Activated CD8-positive, alpha-beta memory T cell treated with anti-CD3 and anti-CD28 coated beads, Interleukin-2, amount 50 U/mL, for 4 hours (primary cell): ENCODE results near the gene PTPRG.

Experiments
- DNase-seq: peaks from one replicate; pipeline ENCODE4 v3.0.0-alpha.2; 2020

The PTPRG gene

GRCh38 chr3:61983479-61983878 lies 422.1 kb downstream of the PTPRG start:
- no peak for DNase-seq

GRCh38 chr3:61985020-61985419 lies 423.6 kb downstream of the PTPRG start:
- no peak for DNase-seq

GRCh38 chr3:61986473-61986872 lies 425.1 kb downstream of the PTPRG start:
- DNase-seq = no peak

- no peak for DNase-seq
These were observed 428.3 kb downstream of the PTPRG start for GRCh38 chr3:61989681-61990080.

- no peak for DNase-seq
These were observed 429.1 kb downstream of the PTPRG start for GRCh38 chr3:61990327-61991027.

- DNase-seq = no peak
These were observed 430.3 kb downstream of the PTPRG start for GRCh38 chr3:61991706-61992105.

- DNase-seq = no peak
These were observed 435.0 kb downstream of the PTPRG start for GRCh38 chr3:61996366-61996765.

GRCh38 chr3:61997101-61997500 lies 435.7 kb downstream of the PTPRG start:
- no peak for DNase-seq

GRCh38 chr3:62003835-62004234 lies 442.5 kb downstream of the PTPRG start:
- no peak for DNase-seq

GRCh38 chr3:62007036-62007435 lies 445.7 kb downstream of the PTPRG start:
- no peak for DNase-seq

- DNase-seq = no peak
These were observed 449.6 kb downstream of the PTPRG start for GRCh38 chr3:62010989-62011388.

- no peak for DNase-seq
These were observed 450.3 kb downstream of the PTPRG start for GRCh38 chr3:62011666-62012065.

GRCh38 chr3:62013951-62014350 lies 452.6 kb downstream of the PTPRG start:
- no peak for DNase-seq

- DNase-seq = no peak
These were observed 453.7 kb downstream of the PTPRG start for GRCh38 chr3:62015111-62015510.

GRCh38 chr3:62019906-62020305 lies 458.5 kb downstream of the PTPRG start:
- no peak for DNase-seq

- no peak for DNase-seq
These were observed 459.3 kb downstream of the PTPRG start for GRCh38 chr3:62020706-62021105.

- DNase-seq = no peak
These were observed 460.9 kb downstream of the PTPRG start for GRCh38 chr3:62022312-62022711.

- DNase-seq = no peak
These were observed 463.5 kb downstream of the PTPRG start for GRCh38 chr3:62024882-62025281.

- no peak for DNase-seq
These were observed 464.5 kb downstream of the PTPRG start for GRCh38 chr3:62025913-62026312.

- no peak for DNase-seq
These were observed 465.9 kb downstream of the PTPRG start for GRCh38 chr3:62027241-62027640.

GRCh38 chr3:62027796-62028195 lies 466.4 kb downstream of the PTPRG start:
- no peak for DNase-seq

- no peak for DNase-seq
These were observed 466.9 kb downstream of the PTPRG start for GRCh38 chr3:62028236-62028635.

- DNase-seq = no peak
These were observed 471.4 kb downstream of the PTPRG start for GRCh38 chr3:62032738-62033137.

- no peak for DNase-seq
These were observed 474.2 kb downstream of the PTPRG start for GRCh38 chr3:62035402-62036057.

- DNase-seq = no peak
These were observed 475.4 kb downstream of the PTPRG start for GRCh38 chr3:62036726-62037125.
